GM19438 (cell line): ENCODE data around the gene CCDC61.

Experiments
- ATAC-seq: cut with Tn5 transposase; IDR thresholded peaks from one replicate; pipeline ENCODE4 v1.9.1; 2021; ENCODE audit warnings: low read depth; ENCODE audit not compliant: unreplicated experiment

Gene CCDC61

DNA sequence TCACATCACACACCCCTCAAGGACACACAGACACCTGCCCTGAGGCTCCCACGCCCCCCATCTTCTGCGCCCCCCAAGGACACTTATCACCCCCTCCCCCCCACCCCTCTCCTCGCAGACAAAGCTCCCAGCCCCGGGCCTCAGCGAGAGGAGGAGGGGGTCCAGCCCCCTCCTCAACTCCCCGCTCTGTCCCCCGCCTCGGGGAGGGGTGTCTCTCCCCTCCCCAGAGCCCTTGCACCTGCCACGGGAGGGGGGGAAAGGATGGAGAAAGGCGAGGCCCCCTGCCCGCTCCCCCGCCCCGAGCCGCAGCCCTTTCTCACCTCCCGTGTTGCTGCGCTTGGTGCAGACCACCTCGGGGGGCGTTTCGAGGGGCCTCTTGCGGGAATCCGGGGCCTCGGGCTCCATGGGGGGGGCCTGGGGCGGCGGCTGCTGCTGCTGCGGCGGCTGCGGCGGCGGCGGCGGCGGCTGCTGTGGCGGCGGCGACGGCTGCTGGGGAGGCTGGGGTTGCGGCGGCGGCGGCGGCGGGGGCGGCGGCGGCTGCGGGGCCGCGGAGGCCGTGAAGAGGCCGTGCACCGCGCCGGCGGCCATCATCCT lies 22.2 kb upstream of the CCDC61 start:
- ATAC-seq = no peak

DNA sequence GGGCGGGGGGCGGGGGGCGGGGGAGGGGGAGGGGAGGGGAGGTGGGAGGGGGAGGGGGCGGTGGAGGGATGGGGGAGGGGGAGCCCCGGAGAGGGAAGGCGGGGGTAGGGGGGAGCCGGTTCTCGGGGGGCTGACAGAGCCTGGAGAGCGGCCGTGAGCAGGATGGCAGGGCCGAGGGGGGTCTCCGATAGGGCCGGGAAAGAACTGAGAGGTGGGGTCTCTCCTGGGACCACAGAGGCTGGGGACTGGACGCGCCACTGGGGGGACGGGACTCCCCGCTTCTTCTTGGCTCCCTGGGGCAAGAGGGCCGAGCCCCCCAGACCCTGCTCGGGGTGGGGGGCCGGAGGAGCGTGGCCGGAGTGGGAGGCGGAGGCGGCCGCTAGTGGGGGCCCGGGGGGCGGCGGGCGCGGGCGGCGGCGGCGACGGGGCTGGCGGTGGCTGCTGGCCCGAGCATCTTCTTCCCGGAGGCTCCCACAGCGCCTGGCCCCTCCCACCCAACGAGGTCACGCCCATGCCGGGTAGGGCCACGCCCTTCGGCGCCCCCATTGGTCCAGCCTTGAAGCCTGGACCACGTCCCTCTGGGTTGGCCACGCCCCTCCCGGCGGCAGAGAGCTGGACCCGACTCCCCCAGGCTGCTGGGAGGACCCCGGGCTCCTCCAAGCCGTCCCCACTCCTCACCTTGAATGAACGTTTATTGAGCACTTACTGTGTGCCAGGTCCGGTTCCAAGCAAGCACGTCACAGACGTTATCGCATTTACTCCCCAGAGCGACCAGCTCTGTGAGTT lies 21.5 kb upstream of the CCDC61 start, which contains the start of gene NOVA2:
Gene NOVA2 (minus strand): TSS at position 313 of the 786 bp plus-strand sequence. CDS start 514 bp downstream, outside the sequence.
- ATAC-seq = no peak

DNA sequence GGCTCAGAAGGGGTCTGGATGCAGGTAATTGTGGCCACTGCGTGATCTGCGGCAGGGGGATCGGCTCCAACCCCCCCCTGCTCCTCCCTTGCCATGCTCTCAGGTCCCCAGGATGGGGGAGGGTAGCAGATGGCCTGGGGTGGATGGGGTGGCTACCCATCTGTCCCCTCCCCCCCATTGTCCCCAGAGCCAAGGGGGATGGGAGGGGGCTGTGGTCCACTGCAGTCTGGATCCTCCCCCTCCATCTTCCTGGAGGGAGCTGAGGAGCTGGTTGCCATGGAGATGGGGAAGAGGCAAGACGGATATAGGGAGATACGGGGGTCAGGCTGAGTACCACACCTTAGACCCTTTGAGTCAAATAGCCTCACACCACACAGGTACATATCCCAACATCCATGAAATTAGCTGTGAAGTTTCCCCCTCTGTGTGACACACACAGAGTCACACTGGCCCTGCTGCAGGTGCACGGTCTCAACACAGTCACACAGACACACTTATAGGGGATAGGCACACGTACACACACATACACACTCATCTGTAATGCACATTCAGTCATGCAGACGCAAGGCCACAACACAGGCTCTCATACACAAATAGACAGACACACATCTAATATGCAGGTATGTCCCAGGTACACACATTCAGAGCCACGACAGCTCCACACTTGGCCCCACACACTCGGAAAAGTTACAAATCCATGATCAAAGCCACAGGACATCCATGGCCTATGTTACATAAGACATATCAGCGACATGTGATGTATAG lies 19.8 kb upstream of the CCDC61 start:
- ATAC-seq = no peak

DNA sequence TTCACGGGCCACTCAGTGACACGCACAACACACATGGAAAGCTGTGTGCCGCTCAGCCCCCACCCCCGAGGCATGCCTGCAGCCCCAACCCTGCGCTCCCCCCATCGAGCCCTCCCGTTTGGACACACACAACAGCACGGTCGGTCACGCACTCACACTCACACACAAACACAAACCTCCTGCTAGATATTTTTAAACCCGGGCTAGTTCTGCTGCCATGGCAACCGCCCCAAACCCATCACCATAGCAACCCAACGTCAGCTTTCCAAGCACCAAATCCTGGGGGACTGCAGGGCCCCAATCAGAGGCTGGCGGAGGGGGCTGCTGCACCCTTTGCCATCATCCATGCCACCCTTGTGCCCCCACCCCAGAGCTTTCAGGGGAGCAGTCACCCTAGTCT lies 19.1 kb upstream of the CCDC61 start:
- ATAC-seq = no peak

DNA sequence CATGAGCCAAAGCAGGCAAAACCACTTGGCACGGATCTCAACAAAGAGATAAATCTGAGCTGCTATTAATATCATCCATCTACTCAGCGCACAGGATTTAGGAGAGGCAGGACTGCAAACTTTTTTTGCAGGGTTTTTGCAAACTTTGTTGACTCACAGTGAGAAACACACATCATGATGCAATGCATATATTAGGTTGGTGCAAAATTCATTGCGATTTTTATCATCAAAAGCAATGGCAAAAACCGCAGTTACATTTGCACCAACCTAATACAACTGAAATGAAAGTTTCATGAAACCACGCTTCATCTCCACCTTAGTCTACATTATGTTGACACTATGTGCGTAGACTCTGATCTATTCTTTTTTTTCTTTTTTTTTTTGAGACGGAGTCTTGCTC lies 17.1 kb upstream of the CCDC61 start:
- no peak for ATAC-seq

DNA sequence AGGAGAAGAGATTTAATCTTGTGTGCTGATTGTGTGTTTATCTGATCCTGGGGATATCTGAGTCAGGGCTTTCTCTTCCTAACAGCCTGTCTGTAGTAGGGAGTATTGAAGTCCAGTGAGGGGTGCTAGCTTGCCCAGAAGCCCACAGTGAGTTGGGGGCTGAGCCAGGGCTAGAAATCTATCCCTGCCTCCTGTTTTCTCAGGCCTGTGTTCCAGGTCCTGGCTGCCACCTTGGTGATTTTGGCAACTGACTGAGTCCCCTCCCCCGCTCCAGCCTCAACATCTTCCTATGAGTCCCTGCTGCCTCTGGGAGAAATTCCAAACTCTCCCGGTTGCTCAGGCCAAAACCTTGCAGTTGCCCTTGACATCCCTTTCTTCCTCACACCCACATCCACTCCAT lies 13.9 kb upstream of the CCDC61 start:
- no peak for ATAC-seq

DNA sequence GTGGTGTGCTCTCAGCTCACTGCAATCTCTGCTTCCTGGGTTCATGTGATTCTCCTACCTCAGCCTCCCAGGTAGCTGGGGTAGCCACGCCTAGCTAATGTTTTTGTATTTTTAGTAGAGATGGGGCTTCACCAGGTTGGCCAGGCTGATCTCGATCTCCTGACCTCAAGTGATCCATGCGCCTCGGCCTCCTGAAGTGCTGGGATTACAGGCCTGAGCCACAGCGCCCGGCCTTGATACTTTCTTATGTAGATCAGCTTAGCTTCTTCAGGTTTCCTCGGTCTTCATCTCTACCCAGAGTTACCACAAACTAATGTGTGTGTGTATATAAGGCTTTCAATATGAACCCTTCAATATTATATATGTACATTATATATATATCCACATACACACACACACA lies 9.9 kb upstream of the CCDC61 start:
- no peak for ATAC-seq

DNA sequence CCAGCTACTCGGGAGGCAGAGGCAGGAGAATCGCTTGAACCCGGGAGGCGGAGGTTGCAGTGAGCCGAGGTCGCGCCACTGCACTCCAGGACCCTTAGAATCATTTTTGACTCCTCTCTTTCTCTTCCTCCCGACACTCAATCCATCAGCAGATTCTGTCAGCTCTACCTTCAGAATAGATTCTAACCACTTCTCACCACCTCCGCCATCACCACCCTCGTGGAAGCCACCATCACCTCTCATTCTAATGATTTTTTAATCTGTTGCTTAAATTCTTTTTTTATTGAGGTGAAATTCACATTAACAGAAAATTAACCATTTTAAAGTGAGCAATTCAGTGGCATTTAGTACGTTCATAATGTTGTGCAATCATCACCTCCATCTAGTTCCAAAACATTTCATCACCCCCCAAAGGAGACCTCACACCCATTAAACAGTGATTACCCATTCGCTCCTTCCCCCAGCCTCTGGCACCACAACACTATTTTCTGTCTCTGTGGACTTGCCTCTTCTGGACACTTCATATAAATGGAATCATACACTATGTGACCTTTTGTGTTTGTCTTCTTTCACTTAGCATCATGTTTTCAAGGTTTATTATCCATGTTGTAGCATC lies 5.0 kb upstream of the CCDC61 start:
- no peak for ATAC-seq

DNA sequence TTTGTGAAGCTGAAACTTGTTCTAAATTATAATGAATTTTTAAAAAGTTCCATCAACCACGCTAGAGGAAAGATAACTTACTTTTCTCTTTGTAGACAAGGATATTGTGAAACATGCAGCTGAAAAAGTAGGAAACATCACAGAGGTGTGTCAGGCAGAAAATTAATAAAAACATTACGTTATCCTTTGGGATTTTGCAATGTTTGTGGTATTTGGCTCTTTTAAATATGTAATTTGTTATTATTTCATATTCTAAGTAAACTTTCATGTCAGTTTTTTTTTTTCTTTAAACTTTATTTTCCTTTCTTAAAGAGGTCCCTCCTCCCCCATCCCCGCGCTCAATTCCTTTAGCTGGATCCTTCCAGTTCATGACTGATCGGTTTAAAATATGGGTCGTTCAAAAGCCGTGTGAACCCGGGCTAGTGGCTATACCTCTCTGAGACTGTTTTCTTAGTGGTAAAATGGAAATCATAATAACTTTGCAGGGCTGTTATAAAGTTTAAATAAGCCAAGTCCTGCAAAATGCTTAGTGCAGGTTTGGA lies 740 bp upstream of the CCDC61 start:
- ATAC-seq = peak; percentile 4

DNA sequence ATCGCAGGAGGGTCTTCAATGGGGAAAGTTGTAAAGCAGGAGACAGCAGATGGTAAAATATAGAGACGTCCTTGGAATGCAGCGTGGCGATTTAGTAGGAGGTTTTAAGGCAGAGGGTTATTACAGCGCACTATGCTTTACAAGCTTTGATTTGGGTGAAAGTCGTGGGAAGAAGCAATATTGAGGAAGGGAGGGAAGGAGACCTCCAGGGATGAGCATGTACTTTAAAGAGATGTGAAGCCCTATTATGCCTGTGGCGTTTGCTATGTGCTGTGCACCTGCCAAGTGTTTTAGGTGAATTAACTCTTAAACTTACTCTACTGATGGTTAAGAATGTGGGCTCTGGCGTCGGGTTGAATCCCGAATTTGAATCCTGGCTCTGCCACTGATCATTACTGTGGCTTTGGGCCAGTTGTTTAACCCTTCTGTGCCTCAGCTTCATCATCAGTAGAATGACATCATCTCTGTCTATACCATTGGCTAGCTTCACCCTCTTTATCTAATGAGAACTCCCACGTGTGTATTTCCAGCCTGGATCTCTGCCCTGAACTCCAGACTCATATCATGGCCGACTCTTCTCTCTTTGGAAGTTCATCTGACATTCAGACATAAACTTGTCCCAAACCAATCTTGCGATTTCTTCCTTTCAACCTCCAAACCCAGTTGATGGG lies 583 bp downstream of the CCDC61 start:
- no peak for ATAC-seq

DNA sequence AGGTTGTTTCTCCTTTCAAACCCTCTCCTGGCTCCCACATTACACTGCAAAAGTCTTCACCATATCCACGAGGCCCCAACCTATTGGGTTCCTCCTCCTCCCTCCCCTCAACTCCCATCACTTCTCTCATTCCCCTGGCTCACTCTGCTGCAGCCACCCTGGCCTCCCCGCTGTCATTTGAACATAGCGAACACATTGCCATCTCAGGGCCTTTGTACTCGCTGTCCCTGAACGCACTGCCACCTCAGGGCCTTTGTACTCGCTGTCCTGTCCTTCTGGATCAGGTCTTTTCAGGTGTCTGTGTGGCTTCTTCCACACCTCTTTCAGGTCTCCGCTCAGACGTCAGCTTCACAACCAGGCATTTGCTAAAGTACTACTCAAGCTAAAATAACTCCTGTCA lies 1.7 kb downstream of the CCDC61 start:
- no peak for ATAC-seq

DNA sequence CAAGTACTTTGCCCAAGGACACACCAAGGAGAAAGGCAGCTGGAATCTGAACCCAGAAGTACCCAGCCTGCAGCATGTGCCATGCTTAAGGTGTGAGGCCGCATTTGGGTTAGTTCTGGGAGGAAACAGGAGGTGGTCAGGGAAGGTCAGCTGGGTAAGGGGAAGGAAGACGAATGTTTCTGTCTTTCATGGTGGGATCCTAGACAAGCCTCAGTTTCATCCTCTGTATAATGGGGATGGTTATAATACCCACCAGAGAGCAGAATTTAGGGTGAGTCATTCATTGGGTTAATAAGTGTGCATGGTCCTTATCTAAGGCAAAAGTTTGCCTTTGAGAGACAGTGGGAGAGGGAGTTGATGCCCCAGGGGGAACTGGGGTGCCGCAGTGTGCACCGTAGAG lies 3.6 kb downstream of the CCDC61 start:
- no peak for ATAC-seq

DNA sequence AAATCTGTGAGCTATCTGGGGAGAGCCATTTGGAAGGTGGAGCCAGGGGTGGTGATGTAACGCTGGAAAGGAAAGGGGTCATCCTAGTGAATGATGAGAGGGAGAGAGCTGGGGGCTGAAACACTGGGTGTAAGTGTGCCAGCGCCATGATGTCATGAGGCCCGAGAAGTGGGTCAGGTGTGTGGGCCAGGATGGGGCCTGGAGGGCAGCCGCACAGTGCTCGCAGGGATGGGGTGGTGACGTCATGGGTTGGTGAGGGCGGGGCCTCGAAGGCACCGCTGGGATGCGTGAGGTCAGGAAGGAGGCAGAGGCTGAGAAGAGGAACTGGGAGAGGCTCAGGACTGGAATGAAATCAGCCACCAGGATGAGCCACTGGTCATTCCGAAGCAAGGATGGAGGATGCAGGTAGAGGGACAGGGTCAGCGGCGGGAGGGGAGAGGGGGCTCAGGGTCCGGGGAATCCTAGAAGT lies 4.4 kb downstream of the CCDC61 start:
- no peak for ATAC-seq

DNA sequence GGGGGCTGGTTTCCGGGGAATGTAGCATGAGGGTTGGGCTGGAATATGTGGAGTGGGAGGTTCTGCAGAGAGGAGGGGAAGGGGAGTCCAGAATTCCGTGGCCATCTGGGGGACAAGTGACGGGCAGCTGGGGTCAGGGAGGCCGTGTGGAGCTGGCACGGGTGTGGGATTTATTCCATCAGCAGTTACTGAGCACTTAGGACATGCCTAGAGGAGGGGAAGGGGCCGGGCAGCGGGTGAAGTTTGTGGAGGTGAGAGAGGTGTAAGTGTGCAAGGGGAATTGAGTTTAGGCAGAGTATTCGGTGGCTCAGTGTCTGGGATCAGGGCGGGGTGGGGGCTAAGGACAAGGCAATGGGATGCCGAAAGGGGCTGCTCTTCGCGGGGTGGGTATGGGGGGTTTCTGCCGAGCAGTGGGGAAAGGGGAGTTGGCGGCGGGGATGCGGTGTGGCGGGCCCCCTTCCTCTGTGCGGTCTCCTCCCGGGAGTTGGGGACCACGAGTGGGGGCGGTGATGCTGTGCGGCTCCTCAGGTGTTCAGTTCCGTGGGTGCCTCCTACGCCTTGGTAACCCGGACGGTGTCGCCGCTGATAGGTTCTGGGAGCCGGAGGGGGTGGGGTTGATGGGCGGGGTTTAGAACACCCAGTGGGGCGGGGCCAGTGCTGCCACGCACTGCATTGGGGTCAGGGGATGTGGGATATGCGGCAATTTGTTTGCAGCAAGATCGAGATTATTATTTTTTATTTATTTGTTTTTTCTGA lies 5.4 kb downstream of the CCDC61 start:
- no peak for ATAC-seq

DNA sequence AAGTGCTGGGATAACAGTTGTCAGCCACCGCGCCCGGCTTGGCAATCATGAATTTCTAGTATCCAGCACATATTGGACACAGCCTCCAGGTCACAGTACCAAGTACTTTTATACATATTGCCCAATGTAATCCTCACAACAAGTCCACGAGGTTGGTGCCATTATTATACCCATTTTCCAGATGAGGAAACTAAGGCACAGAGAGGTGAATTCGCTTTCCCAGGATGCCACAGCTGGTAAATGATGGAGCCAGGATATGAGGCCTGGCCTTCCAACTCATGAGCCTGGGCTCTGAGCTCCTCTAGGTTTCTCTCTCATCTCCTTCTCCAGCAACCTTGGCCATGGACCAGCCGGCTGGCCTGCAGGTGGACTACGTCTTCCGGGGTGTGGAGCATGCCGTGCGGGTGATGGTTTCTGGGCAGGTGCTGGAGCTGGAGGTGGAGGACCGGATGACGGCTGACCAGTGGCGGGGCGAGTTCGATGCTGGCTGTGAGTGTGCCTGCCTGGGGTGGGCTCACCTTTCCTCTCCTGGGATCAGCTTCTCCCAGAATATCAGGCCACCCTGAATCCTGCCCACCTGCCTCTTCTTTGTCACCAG lies 7.5 kb downstream of the CCDC61 start:
- ATAC-seq = no peak

DNA sequence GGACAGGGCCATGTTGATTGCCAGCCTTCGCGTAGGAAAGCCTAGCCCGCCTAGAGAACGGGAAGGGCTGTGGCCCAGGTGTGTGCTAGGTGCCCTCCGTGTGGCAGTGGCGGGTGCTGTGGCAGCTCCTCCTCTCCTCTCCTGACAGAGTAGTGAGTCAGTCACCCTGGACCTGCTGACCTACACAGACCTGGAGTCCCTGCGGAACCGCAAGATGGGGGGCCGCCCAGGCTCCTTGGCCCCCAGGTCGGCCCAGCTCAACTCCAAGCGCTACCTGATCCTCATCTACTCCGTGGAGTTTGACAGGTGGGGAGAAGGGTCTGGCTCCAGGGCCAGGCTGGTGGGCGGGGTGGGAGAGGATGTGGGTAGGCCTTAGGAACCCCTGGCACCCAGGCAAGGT lies 11.1 kb downstream of the CCDC61 start:
- ATAC-seq = no peak

DNA sequence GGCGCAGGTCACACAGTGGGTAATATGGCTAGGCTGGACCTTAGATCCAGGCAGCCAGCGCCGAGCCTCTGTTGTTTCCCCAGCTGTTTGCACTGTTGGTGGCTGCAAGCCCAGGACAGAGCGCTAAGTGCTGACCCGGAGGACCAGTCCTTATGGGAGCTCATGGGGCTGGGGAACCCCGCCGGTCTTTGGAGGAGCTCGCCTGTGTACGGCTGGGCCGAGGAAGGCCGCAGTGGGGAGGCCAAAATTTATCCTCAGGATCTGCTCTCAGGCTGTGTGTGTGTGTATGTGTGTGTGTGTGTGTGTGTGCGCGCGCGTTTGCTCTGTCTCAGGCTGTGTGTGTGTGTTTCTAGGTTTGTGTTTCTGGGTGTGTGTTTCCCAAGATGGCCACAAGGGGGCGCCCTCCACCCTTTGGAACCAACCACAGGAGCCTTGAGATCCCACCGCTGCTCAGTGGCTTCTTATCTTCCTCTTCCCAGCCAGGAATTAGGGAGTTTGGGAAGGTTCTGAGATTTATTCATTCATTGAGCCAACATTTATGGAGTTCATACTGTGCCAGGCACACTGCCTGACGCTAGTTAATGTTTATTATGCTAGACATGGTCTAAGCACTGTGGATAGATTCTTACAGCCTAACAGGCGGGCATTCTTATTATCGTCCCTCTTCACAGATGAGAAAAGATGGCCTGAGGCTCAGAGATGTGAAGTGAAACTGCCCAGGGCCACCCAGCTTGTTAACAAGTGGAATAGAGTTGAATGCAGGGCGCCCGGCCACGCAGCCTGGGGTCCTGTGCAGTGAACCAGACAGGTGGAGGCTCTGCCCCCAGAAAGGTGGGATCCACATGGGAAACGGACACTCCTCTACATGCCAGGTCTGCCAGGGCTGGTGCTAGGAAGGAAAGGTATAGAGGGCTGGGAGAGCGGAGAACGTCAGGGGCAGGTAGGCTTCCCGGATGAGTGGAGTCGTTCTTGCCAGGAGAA lies 14.6 kb downstream of the CCDC61 start:
- ATAC-seq = no peak

DNA sequence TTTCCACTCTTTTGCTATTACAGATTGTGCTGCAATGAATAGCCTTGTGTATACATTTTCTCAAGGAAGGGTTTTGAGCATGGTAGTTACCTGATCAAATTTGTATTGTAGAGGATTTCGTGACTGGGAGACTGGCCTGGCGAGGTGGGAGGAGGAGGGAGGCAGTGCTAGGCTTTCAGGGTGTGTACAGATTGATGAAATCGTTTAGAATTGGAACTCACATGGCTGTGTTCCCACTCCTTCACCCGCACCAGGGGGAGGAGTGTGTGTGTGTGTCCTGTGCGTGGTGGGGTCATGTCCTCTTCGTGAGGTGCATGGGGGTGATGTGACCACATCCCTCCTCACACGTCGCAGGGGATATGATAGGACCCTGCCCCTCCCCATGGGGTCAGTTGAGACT lies 19.3 kb downstream of the CCDC61 start:
- no peak for ATAC-seq
